Body of pancreas (tissue), 4 donors: Measurements from ENCODE around the gene TRMT10B. TPM values are rescaled to one million over a fixed set of nuclear protein-coding genes. Genes with fewer than 3 reads are reported as not detected.
A peak's percentile ranks its signal among the peaks of the same experiment; 100 is the strongest.

Source experiments
- ATAC-seq: fragments of 150-250 bp; one replicate; pipeline ENCODE4 v1.9.1; 2016
- DNase-seq, 4 donors: peaks; one replicate each; pipeline ENCODE4 v3.0.0-alpha.2; 2019
- H3K27ac ChIP-seq, 4 donors: fragments of 200-600 bp; sonication (generic); 1 replicate in 3 of 4; 2 replicates in 1 of 4; pipeline versions ENCODE4 v1.5.1 to v1.6.1; 2016 to 2019; ENCODE audit warnings: mild to moderate bottlenecking in 1 of 4, mixed read lengths in 1 of 4, moderate library complexity in 1 of 4
- H3K27me3 ChIP-seq, 2 donors: fragments of 200-600 bp; sonication (generic); one replicate each; pipeline ENCODE4 v1.6.0; 2016; ENCODE audit warnings: mild to moderate bottlenecking in 1 of 2
- H3K36me3 ChIP-seq, 2 donors: fragments of 200-600 bp; sonication (generic); replicated peaks in 1 of 2; 2 replicates each; pipeline ENCODE4 v1.5.1; 2016; ENCODE audit warnings: low read depth in 2 of 2; ENCODE audit not compliant: insufficient read depth in 1 of 2
- H3K4me1 ChIP-seq: fragments of 200-600 bp; sonication (generic); one replicate; pipeline ENCODE4 v1.6.0; 2016
- H3K4me3 ChIP-seq, 2 donors: fragments of 200-600 bp; sonication (generic); 1 replicate in 1 of 2; 2 replicates in 1 of 2; pipeline ENCODE4 v1.5.1; 2016 to 2019
- H3K9me3 ChIP-seq, 3 donors: fragments of 200-600 bp; sonication (generic); 1 replicate in 2 of 3; 2 replicates in 1 of 3; pipeline ENCODE4 v1.5.1; 2016
- CTCF ChIP-seq, 7 experiments: fragments of 450-650 bp in 4 of 7; fragments of 200-600 bp in 3 of 7; sonication (generic) in 3 of 7; IDR thresholded peaks; one replicate each; pipeline ENCODE4 v1.5.1; 2016 to 2019; ENCODE audit warnings: antibody characterized with exemption in 7 of 7
- POLR2A ChIP-seq, 3 donors: fragments of 450-650 bp; IDR thresholded peaks; one replicate each; pipeline ENCODE4 v1.6.1; 2016; ENCODE audit warnings: antibody characterized with exemption in 3 of 3, mild to moderate bottlenecking in 2 of 3
- WGBS, 2 donors: methylation state at CpG; one replicate each; pipeline ENCODE4 v1.1.5; 2017; 5-methylcytosine and 5-hydroxymethylcytosine counted together
- intact Hi-C: fragments of 100-400 bp; cut with DNase I; formaldehyde crosslinking; loops from one replicate; pipeline ENCODE4 v1.15.1; 2023
- total RNA-seq, 2 donors: library from RNA; depleted of rRNA; stranded (reverse); fragments of >200 nt; gene quantifications; one replicate each; pipeline ENCODE4 v1.1.0, GENCODE V29; 2016

TRMT10B gene
- total RNA-seq, 2 donors from 2014 or later = 2.6 to 6.7 TPM

DNA sequence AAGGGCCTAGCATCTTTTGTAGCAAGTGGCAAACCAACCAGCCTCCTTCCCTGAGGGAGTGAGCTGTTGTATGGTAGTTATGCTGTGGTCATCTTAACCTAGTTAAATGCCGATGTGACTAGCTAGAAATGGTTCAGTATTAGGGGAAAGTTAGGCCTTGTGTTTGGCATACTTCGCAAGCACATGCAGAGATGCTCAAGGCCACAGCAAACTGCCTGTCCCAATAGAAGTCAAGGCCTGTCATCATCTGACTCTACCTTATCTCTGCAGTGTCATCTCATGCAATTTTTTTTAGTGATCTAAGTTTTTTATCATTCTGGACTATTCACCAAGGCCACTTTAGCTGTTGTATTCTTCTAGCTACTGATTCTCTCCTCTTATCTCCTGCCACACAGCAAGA, 36.5 kb downstream of the TRMT10B start:
- H3K4me3 ChIP-seq = no peak overlapping the region
- no peaks in the 10 kb centered on the region for H3K27me3 ChIP-seq
- TF ChIP-seq POLR2A (IDR thresholded peaks at IDR 0.05) (no peak), CTCF (IDR thresholded peaks at IDR 0.05) (no peak)
- no peak for ATAC-seq
- peaks cover 4% of the 10 kb centered on the region for H3K4me1 ChIP-seq
- no peak overlapping the region for H3K27ac ChIP-seq
- WGBS, 2 donors = 94 to 100% methylated on average over 2 of the region's 2 CpGs
- no peaks in the 10 kb centered on the region for H3K9me3 ChIP-seq
- DNase-seq = no peak
- intact Hi-C loops = no loop called here
- H3K36me3 ChIP-seq = no peaks in the 10 kb centered on the region

- TF ChIP-seq CTCF (IDR thresholded peaks at IDR 0.05) = no peak
- no peak for TF ChIP-seq POLR2A (IDR thresholded peaks at IDR 0.05)
- ATAC-seq (no peak), DNase-seq (no peak)
- no peak overlapping the region for H3K4me3 ChIP-seq
- no peaks in the 10 kb centered on the region for H3K27me3 ChIP-seq
- intact Hi-C loops = no loop called here
- no peak overlapping the region for H3K27ac ChIP-seq
- H3K36me3 ChIP-seq = no peaks in the 10 kb centered on the region
- 86 to 92% methylated on average over 5 of the region's 5 CpGs for WGBS, 2 donors
- no peaks in the 10 kb centered on the region for H3K9me3 ChIP-seq
- H3K4me1 ChIP-seq = no peaks in the 10 kb centered on the region
These were observed 38.5 kb downstream of the TRMT10B start for GRCh38 chr9:37792122-37792521.

GRCh38 chr9:37796232-37796631, 42.6 kb downstream of the TRMT10B start:
- Histone ChIP-seq H3K27me3 (no peaks in the 10 kb centered on the region), H3K4me1 (peaks cover 6% of the 10 kb centered on the region), H3K4me3 (no peak overlapping the region), H3K36me3 (no peaks in the 10 kb centered on the region), H3K9me3 (no peaks in the 10 kb centered on the region), H3K27ac (no peak overlapping the region)
- intact Hi-C loops = no loop called here
- no peak for DNase-seq
- TF ChIP-seq POLR2A (IDR thresholded peaks at IDR 0.05) (no peak), CTCF (IDR thresholded peaks at IDR 0.05) (no peak)
- 34 to 46% methylated on average over 2 of the region's 2 CpGs for WGBS, 2 donors
- no peak for ATAC-seq

- TF ChIP-seq CTCF (IDR thresholded peaks at IDR 0.05) (no peak), POLR2A (IDR thresholded peaks at IDR 0.05) (no peak)
- Histone ChIP-seq H3K27ac (no peak overlapping the region), H3K4me1 (peaks cover 27% of the 10 kb centered on the region), H3K4me3 (no peak overlapping the region), H3K36me3 (no peaks in the 10 kb centered on the region), H3K27me3 (no peaks in the 10 kb centered on the region), H3K9me3 (no peaks in the 10 kb centered on the region)
- 0 to 60% methylated on average over 1 of the region's 1 CpG for WGBS, 2 donors
- no peak for DNase-seq
- ATAC-seq = no peak
- intact Hi-C loops = no loop called here
These were observed 45.1 kb downstream of the TRMT10B start for GRCh38 chr9:37798677-37799076.

- intact Hi-C loops = no loop called here
These were observed 47.2 kb downstream of the TRMT10B start, which contains the start of gene DCAF10 for GRCh38 chr9:37800631-37801286. TSS of gene DCAF10 (plus strand) at chr9:37800797. CDS start at chr9:37800867, 70 bp downstream.

More at GRCh38 chr9:37800631-37801286, 47.2 kb downstream of the TRMT10B start, which contains the start of gene DCAF10:
- ATAC-seq = peak; percentile 95
- H3K4me3 ChIP-seq = peak within 1 kb of the TSS; percentile 81 to 93
- 1% methylated on average over 25 to 69 of the region's 72 CpGs for WGBS, 2 donors
- H3K4me1 ChIP-seq = peaks cover 27% of the 10 kb centered on the region
- TF ChIP-seq CTCF (IDR thresholded peaks at IDR 0.05) (peak in 3 of 7 experiments; percentile 21 to 32 (median 31)), POLR2A (IDR thresholded peaks at IDR 0.05) (peak; percentile 33 to 83 (median 75))
- peak; percentile 84 to 87 (median 85) for DNase-seq
- H3K27me3 ChIP-seq = no peaks in the 10 kb centered on the region
- no peaks in the 10 kb centered on the region for H3K36me3 ChIP-seq
- H3K27ac ChIP-seq = peak within 1 kb of the TSS; percentile 73 to 94 (median 86)
- no peaks in the 10 kb centered on the region for H3K9me3 ChIP-seq
